Umbilical cord (tissue), 2 donors: ENCODE measurements around the gene TBC1D23. TPM values are rescaled to one million over a fixed set of nuclear protein-coding genes. Genes with fewer than 3 reads are reported as not detected.
A peak's percentile ranks its signal among the peaks of the same experiment; 100 is the strongest.
"Not testable (repeated sequence)": the region's sequence is repeated elsewhere in the genome, so short reads cannot be mapped to it uniquely, and the experiment has no call there.

Experiments
- DNase-seq: peaks from one replicate; pipeline ENCODE4 v3.0.0-alpha.2; 2015; ENCODE audit warnings: low spot score
- total RNA-seq: library from RNA; depleted of rRNA; stranded (reverse); fragments of >200 nt; gene quantifications from one replicate; pipeline ENCODE4 v1.2.3, GENCODE V29; 2014; ENCODE audit warnings: low replicate concordance; ENCODE audit not compliant: insufficient read depth

The TBC1D23 gene
- total RNA-seq = 67.4 TPM

- DNase-seq = peak; percentile 100
Observed at GRCh38 chr3:100260685-100261484, at the start of gene TBC1D23. TSS of gene TBC1D23 (plus strand) at chr3:100260992. CDS start at chr3:100261019, 27 bp downstream.

GRCh38 chr3:100213891-100214573 is 46.8 kb upstream of the TBC1D23 start:
- DNase-seq = no peak

GRCh38 chr3:100214574-100214964 is 46.2 kb upstream of the TBC1D23 start:
- DNase-seq = no peak

GRCh38 chr3:100216713-100217112 is 44.1 kb upstream of the TBC1D23 start:
- no peak for DNase-seq

GRCh38 chr3:100221159-100221558 is 39.6 kb upstream of the TBC1D23 start:
- no peak for DNase-seq

- DNase-seq = no peak
Observed at GRCh38 chr3:100225193-100225592, 35.6 kb upstream of the TBC1D23 start.

GRCh38 chr3:100225883-100226282 is 34.9 kb upstream of the TBC1D23 start:
- DNase-seq = no peak

- DNase-seq = peak; percentile 82
Observed at GRCh38 chr3:100226712-100227429, 33.9 kb upstream of the TBC1D23 start.

GRCh38 chr3:100227511-100227921 is 33.3 kb upstream of the TBC1D23 start:
- DNase-seq = no peak

GRCh38 chr3:100228247-100228646 is 32.5 kb upstream of the TBC1D23 start:
- no peak for DNase-seq

- not testable (repeated sequence) for DNase-seq
Observed at GRCh38 chr3:100229188-100229587, 31.6 kb upstream of the TBC1D23 start.

- no peak for DNase-seq
Observed at GRCh38 chr3:100230710-100231109, 30.1 kb upstream of the TBC1D23 start.

- DNase-seq = no peak
Observed at GRCh38 chr3:100231668-100232067, 29.1 kb upstream of the TBC1D23 start.

- no peak for DNase-seq
Observed at GRCh38 chr3:100234364-100234763, 26.4 kb upstream of the TBC1D23 start.

- no peak for DNase-seq
Observed at GRCh38 chr3:100238599-100238998, 22.2 kb upstream of the TBC1D23 start.

GRCh38 chr3:100242471-100242870 is 18.3 kb upstream of the TBC1D23 start:
- not testable (repeated sequence) for DNase-seq

- DNase-seq = no peak
Observed at GRCh38 chr3:100244264-100244663, 16.5 kb upstream of the TBC1D23 start.

- no peak for DNase-seq
Observed at GRCh38 chr3:100245136-100245535, 15.7 kb upstream of the TBC1D23 start.

- no peak for DNase-seq
Observed at GRCh38 chr3:100245927-100246326, 14.9 kb upstream of the TBC1D23 start.

GRCh38 chr3:100246999-100247398 is 13.8 kb upstream of the TBC1D23 start:
- DNase-seq = no peak

- DNase-seq = no peak
Observed at GRCh38 chr3:100252001-100252400, 8.8 kb upstream of the TBC1D23 start.

- DNase-seq = peak; percentile 86
Observed at GRCh38 chr3:100254168-100254777, 6.5 kb upstream of the TBC1D23 start.
